AG08396 (cell line): ENCODE data around the gene CAMK2G.
"Not testable (repeated sequence)": the region's sequence is repeated elsewhere in the genome, so short reads cannot be mapped to it uniquely, and the experiment has no call there.

ENCODE experiments used
- DNase-seq: peaks from one replicate; pipeline ENCODE4 v3.0.0; 2012; ENCODE audit warnings: low spot score, mixed read lengths

The CAMK2G gene

GRCh38 chr10:73840056-73840402, 34.3 kb downstream of the CAMK2G start:
- no peak for DNase-seq

- DNase-seq = no peak
These were observed 34.9 kb downstream of the CAMK2G start for GRCh38 chr10:73839276-73839966.

- DNase-seq = peak; percentile 63
These were observed 35.5 kb downstream of the CAMK2G start for GRCh38 chr10:73838827-73839226.

GRCh38 chr10:73838008-73838567, 36.3 kb downstream of the CAMK2G start:
- DNase-seq = no peak

DNA sequence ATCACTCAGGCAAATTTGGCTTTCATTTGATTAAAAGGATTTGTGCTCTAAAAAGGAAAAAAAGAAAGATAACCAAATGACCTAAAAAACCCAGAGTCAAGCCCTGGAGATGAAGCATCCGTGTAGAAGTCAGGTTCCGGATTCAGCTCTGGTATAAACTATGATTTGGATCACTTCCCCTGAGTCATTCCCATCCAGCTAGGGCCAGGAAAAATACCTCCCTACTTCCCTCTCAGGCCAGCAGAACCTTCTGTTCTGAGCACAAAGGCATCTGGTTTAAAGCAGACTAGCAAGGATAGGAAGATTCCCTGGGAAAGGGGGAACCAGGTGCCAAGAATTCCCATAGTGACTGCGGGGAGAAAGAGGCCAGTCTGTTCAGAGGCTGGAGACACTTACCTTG, 37.3 kb downstream of the CAMK2G start:
- DNase-seq = peak; percentile 78

GRCh38 chr10:73836427-73836980, 37.9 kb downstream of the CAMK2G start:
- no peak for DNase-seq

DNA sequence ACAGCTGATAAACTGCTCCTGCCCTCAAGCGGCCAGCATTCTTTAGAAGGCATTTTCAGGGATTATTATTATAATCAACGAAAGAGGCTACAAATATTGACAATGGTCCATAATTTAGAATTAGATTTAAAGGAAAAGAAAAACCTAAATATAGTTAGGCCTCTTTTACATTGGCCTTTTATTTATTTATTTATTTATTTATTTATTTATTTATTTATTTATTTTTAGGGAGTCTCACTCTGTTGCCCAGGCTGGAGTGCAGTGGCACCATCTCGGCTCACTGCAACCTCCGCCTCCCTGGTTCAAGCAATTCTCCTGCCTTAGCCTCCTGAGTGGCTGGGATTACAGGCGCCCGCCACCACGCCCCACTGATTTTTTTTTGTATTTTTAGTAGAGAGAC, 45.3 kb downstream of the CAMK2G start:
- not testable (repeated sequence) for DNase-seq

GRCh38 chr10:73828161-73828560, 46.2 kb downstream of the CAMK2G start:
- no peak for DNase-seq

DNA sequence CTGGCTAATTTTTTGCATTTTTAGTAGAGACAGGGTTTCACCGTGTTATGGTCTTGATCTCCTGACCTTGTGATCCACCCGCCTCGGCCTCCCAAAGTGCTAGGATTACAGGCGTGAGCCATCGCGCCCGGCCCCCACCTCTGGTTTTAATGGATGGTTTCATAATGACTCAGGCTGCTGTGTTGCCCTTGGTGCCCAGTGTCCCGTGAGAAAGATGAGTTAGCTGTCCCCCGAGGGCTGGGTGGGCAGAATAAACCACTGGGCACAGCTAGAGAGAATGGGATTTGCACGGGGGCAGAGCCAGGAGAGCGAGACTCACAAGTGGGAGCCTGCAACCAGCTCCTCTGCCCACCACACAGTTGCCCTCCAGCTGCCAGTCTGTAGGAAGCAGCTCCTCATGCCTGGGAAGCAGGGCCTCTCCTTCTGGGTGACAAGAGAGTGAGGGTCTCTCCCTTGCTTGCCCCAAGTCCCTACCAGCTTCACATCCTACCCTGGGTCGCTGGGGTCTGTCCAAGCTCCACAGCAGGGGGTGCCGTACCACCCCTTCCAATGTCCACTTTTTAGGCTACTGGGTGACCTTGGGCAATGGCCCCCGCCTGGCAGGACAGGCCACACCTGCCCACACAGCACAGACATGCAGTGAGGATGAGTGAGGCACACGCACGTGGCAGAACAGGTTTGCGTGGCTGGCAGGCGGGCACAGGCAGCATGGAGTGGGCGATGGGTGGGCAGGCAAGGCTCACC, 46.8 kb downstream of the CAMK2G start:
- no peak for DNase-seq

DNA sequence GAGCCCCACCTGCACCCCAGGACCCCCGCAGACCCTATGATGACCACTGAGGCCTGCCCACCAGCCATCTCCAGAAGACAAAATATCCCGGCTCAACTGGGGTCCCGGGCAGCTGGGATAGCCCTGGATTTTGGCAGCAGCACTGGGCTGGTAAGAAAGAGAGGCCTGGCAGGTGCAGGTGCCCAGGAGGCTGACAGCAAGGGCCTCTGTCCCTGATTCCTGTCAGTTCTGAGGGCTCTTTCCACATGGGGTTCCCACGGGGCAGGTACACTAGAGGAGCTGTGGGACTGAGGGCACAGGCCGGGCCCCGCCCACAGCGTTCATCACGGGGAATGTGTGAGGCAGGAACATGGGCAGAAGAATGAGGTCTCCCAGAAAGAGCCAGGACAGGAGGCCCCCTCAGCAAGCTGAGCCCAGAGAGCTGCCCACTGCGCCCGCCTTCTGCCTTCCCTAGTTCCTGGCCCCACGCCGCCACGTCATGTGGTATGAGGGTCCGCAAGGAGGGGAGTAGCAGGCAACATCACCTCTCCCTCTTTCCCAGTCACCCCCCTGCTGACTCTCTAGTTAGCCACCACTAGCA, 50.1 kb downstream of the CAMK2G start:
- DNase-seq = no peak

DNA sequence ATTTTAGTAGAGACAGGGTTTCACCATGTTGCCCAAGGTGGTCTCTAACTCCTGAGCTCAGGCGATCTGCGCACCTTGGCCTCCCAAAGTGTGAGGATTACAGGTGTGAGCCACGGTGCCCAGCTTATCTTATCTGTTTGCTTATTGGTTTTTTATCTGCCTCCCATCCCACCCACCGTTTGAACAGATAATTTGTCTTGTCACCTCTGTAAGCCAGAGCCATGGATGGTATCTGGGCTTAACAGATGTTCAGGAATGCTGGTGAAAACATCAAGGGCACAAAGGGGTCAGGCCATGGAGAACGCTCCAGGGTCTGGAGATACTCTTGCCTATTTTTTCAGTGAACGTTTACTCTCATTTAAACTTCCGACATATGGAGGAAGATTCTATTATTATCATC, 51.0 kb downstream of the CAMK2G start:
- DNase-seq = no peak

DNA sequence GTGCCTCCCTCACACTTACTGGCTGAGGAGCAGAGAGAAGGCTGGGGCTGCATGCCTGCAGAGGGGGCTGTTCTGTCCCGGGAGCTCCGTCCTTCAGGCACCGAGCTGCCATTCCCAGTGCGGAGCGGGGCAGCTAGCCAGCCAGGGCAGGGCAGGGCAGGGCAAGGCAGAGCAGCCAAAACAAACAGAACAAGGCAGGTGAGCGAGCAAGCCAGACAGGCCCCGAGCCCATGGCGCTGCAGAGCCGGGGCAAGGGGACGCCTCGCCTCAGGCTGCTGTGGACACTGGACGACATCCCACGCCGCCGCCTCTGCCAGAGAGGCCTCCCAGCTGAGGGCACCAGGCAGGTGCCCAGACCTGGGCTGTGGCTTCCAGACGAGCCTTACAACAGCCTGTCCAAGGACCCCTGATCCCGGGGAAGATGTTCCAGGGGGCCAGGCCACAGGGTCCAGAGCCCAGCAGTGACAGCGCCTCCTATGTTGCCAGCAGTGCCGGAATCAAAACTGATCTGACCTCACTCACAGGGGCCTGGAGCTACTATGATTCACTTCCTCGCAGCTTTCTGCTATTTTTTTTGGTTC, 54.8 kb downstream of the CAMK2G start:
- no peak for DNase-seq

DNA sequence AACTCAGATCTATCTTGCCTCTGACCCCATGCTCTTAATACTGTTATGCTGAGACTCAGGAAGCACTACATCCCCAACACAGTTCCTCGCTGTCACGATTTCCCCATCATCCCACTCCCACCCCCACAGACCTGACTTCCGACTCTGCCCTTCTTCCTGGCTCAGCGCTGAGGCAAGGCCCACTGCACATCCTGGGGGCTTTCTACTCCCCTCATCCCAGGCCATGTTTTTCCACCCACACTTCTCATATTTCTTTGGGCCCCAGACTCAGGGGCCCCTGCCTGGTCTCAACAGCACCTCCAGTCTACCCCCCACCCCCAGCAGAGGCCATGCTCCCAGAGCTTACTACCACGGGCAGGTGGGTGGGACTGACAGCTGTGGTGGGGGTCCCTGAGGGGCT, 55.3 kb downstream of the CAMK2G start:
- DNase-seq = no peak

- no peak for DNase-seq
These were observed 56.0 kb downstream of the CAMK2G start for GRCh38 chr10:73818402-73818801.

- no peak for DNase-seq
These were observed 56.5 kb downstream of the CAMK2G start for GRCh38 chr10:73817826-73818225.

DNA sequence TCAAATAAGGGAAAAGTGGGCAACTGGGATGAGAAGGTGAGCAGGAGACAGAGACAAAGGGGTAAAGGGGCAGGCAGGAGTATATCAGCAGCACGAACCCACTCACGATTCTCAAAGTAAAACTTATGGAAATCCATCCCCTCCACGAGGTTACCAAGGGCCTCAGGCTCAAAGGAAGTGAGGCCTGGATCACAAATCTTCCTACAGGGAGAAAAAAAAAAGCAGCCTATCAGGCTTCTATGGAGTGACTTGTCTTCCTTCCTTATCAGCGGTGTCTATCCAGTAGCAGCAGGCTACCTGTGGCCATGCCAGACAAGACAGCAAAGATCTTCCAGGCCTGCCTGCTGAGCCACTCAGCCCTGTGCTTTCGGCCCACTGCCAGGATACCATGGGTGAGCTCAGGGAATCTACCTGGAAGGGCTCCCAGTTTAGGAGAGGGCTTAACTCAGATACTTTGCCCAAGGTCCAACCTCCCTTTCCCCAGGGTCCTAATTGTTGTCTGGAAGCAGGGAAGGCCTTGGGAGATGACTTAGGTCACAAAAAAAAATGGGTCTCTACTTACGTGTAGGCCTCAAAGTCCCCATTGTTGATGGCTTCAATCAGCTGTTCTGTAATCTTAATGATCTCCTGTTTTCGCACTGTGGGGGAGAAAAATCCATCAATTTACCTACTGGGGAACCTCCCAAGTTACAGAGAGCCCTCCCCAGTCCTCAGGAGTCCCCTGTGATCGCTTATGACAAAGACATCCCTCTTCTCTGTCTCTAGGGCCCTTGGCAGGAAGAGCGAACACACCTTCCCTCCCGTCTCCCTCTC, 57.2 kb downstream of the CAMK2G start:
- no peak for DNase-seq

- DNase-seq = no peak
These were observed 58.7 kb downstream of the CAMK2G start for GRCh38 chr10:73815719-73816030.

GRCh38 chr10:73814896-73815718, 59.2 kb downstream of the CAMK2G start:
- peak; percentile 57 for DNase-seq

DNA sequence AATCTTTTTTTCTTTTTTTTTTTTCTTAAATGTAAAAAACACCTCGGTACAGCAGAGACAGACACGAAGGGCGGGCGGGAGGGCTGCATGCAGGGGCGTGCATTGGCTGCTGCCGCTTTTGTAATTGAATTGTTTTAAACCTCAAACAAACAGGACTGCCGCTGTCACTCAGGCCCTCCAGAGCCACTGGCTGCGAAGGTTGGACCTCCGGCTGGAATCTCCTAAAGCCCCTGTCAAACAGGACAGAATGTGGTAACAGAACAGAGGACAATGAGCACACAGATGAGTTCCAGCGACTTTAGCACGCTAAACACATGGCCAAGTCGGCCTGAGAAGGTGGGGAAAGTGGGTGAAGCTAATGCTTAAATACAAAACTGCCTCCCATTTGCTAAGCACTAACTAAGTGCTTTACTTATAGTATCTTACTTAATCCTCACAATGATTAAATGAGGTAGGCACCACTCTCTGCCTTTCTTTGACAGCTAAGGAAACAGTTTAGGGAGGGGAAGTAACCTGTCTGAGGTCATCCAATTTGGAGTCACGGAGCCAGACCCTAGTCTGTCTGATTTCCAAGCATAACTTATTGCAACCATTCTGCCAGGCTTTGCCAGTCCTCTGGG, 60.0 kb downstream of the CAMK2G start:
- DNase-seq = no peak

DNA sequence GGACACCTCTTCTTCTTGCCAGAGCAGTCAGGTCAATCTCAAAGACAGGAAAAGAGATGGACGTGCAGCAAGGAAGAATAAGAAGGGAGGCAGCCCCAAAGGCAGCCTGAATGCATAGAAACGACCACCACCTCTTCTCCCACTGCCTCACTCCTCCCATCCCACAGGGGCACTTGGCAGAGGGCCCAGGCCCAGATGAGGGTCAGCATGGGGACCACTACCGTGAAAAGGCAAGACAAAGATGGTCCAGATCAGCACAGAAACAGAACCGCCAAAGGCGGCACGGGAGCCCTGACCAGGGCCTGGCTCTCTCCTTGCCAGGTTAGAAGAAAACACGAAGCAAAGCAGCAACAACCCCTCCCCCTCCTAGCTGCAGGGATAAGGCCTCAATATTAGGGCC, 61.0 kb downstream of the CAMK2G start:
- no peak for DNase-seq
